Endothelial cell of umbilical vein (primary cell): ENCODE results near the gene NAP1L5.

Experiments used
- FOS ChIP-seq: IDR thresholded peaks from 2 replicates; pipeline ENCODE4 v1.6.1; 2011; ENCODE audit warnings: mild to moderate bottlenecking, low read length, moderate library complexity, borderline replicate concordance; ENCODE audit not compliant: insufficient read depth
- TF ChIP-seq, protein P1 (sequence below): IDR thresholded peaks from 2 replicates; pipeline ENCODE4 v1.6.1; 2011; ENCODE audit not compliant: insufficient read depth, insufficient read length
- TF ChIP-seq, protein P2 (sequence below), 2 donors: IDR thresholded peaks; 1 replicate in 1 of 2; 2 replicates in 1 of 2; pipeline ENCODE4 v1.5.1; 2011; ENCODE audit warnings: low read length in 2 of 2, mild to moderate bottlenecking in 2 of 2, moderate library complexity in 2 of 2, control low read depth in 1 of 2, inconsistent platforms in 1 of 2, low read depth in 1 of 2; ENCODE audit not compliant: insufficient read depth in 1 of 2; ENCODE audit errors: extremely low read depth in 1 of 2

GRCh38 chr4:88725143-88725542 is 27.5 kb upstream of the NAP1L5 start:
- TF ChIP-seq, protein P1, sequence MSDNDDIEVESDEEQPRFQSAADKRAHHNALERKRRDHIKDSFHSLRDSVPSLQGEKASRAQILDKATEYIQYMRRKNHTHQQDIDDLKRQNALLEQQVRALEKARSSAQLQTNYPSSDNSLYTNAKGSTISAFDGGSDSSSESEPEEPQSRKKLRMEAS = no peak
- TF ChIP-seq, protein P2, sequence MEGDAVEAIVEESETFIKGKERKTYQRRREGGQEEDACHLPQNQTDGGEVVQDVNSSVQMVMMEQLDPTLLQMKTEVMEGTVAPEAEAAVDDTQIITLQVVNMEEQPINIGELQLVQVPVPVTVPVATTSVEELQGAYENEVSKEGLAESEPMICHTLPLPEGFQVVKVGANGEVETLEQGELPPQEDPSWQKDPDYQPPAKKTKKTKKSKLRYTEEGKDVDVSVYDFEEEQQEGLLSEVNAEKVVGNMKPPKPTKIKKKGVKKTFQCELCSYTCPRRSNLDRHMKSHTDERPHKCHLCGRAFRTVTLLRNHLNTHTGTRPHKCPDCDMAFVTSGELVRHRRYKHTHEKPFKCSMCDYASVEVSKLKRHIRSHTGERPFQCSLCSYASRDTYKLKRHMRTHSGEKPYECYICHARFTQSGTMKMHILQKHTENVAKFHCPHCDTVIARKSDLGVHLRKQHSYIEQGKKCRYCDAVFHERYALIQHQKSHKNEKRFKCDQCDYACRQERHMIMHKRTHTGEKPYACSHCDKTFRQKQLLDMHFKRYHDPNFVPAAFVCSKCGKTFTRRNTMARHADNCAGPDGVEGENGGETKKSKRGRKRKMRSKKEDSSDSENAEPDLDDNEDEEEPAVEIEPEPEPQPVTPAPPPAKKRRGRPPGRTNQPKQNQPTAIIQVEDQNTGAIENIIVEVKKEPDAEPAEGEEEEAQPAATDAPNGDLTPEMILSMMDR (IDR thresholded peaks at IDR 0.05; ENCODE audit: extremely low read depth in 1 of 2, insufficient read depth in 1 of 2, low read depth in 1 of 2, low read length in 2 of 2) = no peak
- no peak for TF ChIP-seq FOS
